SU-DHL-6 (cell line): ENCODE measurements around the gene FBXL12.

Experiments used
- H2AFZ ChIP-seq: fragments of 200-600 bp; sonication (generic); 2 replicates; pipeline ENCODE4 v1.6.1; 2014; ENCODE audit warnings: low read depth, mild to moderate bottlenecking, moderate library complexity, mixed read lengths, antibody characterized with exemption, low read length; ENCODE audit not compliant: severe bottlenecking
- H3F3A ChIP-seq: fragments of 200-600 bp; shearing (Covaris generic); 2 replicates; pipeline ENCODE4 v1.6.0; 2016; ENCODE audit warnings: antibody characterized with exemption, mild to moderate bottlenecking; ENCODE audit not compliant: insufficient read depth
- H3K27ac ChIP-seq: fragments of 200-600 bp; sonication (generic); 2 replicates; pipeline ENCODE4 v1.5.1; 2016; ENCODE audit warnings: low read depth, mild to moderate bottlenecking, low read length, moderate library complexity, mixed read lengths
- H3K27me3 ChIP-seq: fragments of 200-600 bp; sonication (generic), shearing (Covaris generic); 2 replicates; pipeline ENCODE4 v1.6.0; 2014; ENCODE audit warnings: mild to moderate bottlenecking, low read length
- H3K36me3 ChIP-seq: fragments of 200-600 bp; sonication (generic); 2 replicates; pipeline ENCODE4 v1.6.1; 2014; ENCODE audit warnings: mild to moderate bottlenecking, low read length, mixed read lengths
- H3K4me2 ChIP-seq: fragments of 300-600, 200-600 bp; shearing (Covaris generic), sonication (generic); 2 replicates; pipeline ENCODE4 v1.6.0; 2014; ENCODE audit warnings: low read length, low read depth, mild to moderate bottlenecking; ENCODE audit not compliant: poor library complexity, severe bottlenecking
- H3K4me3 ChIP-seq: fragments of 200-600 bp; sonication (generic); 2 replicates; pipeline ENCODE4 v1.5.1; 2014; ENCODE audit warnings: antibody characterized with exemption, low read length, mild to moderate bottlenecking, mixed read lengths; ENCODE audit not compliant: insufficient read depth, poor library complexity, severe bottlenecking
- H3K79me2 ChIP-seq: fragments of 200-600 bp; sonication (generic); 2 replicates; pipeline ENCODE4 v1.6.1; 2014; ENCODE audit warnings: mild to moderate bottlenecking, low read length, moderate library complexity; ENCODE audit not compliant: insufficient read depth
- H3K9ac ChIP-seq: fragments of 200-600 bp; sonication (generic); 2 replicates; pipeline ENCODE4 v1.7.0; 2014; ENCODE audit warnings: mild to moderate bottlenecking, low read length
- H3K9me2 ChIP-seq: fragments of 200-600 bp; sonication (generic); replicated peaks from 2 replicates; pipeline ENCODE4 v1.6.1; 2014; ENCODE audit warnings: low read length; ENCODE audit not compliant: insufficient read depth
- H3K9me3 ChIP-seq: fragments of 200-600 bp; sonication (generic); 2 replicates; pipeline ENCODE4 v1.6.1; 2014; ENCODE audit warnings: low read length, mixed read lengths; ENCODE audit not compliant: insufficient read depth
- H4K20me1 ChIP-seq: fragments of 200-600 bp; sonication (generic); 2 replicates; pipeline ENCODE4 v1.6.1; 2014; ENCODE audit warnings: low read depth, mild to moderate bottlenecking, antibody characterized with exemption, low read length, moderate library complexity, mixed read lengths
- CTCF ChIP-seq: fragments of 200-600 bp; sonication (generic); IDR thresholded peaks from one replicate; pipeline ENCODE4 v1.5.1; 2017; ENCODE audit warnings: antibody characterized with exemption, mild to moderate bottlenecking, low read length, moderate library complexity; ENCODE audit not compliant: insufficient read depth, poor library complexity, severe bottlenecking
- EZH2phosphoT487 ChIP-seq: fragments of 200-600 bp; sonication (generic), shearing (Covaris generic); conservative IDR thresholded peaks from 2 replicates; pipeline ENCODE4 v1.6.1; 2018; ENCODE audit warnings: mild to moderate bottlenecking, antibody characterized with exemption, low read length, moderate library complexity, mixed read lengths

The FBXL12 gene

GRCh38 chr19:9836021-9836420 lies 17.1 kb upstream of the FBXL12 start:
- H3K27me3 ChIP-seq, result no peaks in the 10 kb centered on the region
- H3F3A ChIP-seq, result peaks cover 6% of the 10 kb centered on the region
- H3K4me3 ChIP-seq, result peak overlapping the region; percentile 60
- peak overlapping the region; percentile 92 for H3K4me2 ChIP-seq
- no peaks in the 10 kb centered on the region for H3K9me2 ChIP-seq
- no peaks in the 10 kb centered on the region for H4K20me1 ChIP-seq
- peak overlapping the region; percentile 82 for H3K9ac ChIP-seq
- no peak overlapping the region for H3K27ac ChIP-seq
- H3K9me3 ChIP-seq, result no peaks in the 10 kb centered on the region
- peaks cover 16% of the 10 kb centered on the region; the same call in 1 of the 2 replicates for H3K79me2 ChIP-seq
- no peaks in the 10 kb centered on the region; the same call in 1 of the 2 replicates for H3K36me3 ChIP-seq
- no peak overlapping the region for H2AFZ ChIP-seq
- no peak for TF ChIP-seq EZH2phosphoT487
- no peak for TF ChIP-seq CTCF

GRCh38 chr19:9835507-9835949 lies 16.6 kb upstream of the FBXL12 start:
- Histone ChIP-seq H2AFZ (peak overlapping the region; percentile 9), H3K9ac (peak overlapping the region; percentile 82), H4K20me1 (no peaks in the 10 kb centered on the region), H3F3A (peaks cover 6% of the 10 kb centered on the region), H3K27me3 (no peaks in the 10 kb centered on the region), H3K4me3 (peak overlapping the region; percentile 60), H3K36me3 (no peaks in the 10 kb centered on the region; the same call in 1 of the 2 replicates), H3K9me3 (no peaks in the 10 kb centered on the region), H3K4me2 (peak overlapping the region; percentile 92), H3K9me2 (no peaks in the 10 kb centered on the region), H3K27ac (no peak overlapping the region), H3K79me2 (peaks cover 16% of the 10 kb centered on the region; the same call in 1 of the 2 replicates)
- TF ChIP-seq EZH2phosphoT487 (no peak), CTCF (no peak)

- H3K79me2 ChIP-seq, result peaks cover 20% of the 10 kb centered on the region; the same call in 1 of the 2 replicates
- peaks cover 6% of the 10 kb centered on the region for H3F3A ChIP-seq
- no peaks in the 10 kb centered on the region for H3K27me3 ChIP-seq
- H3K4me2 ChIP-seq, result peak within 1 kb of the TSS; percentile 92
- no peaks in the 10 kb centered on the region for H3K9me3 ChIP-seq
- H4K20me1 ChIP-seq, result no peaks in the 10 kb centered on the region
- H3K9ac ChIP-seq, result peak within 1 kb of the TSS; percentile 82
- no peaks in the 10 kb centered on the region; the same call in 1 of the 2 replicates for H3K36me3 ChIP-seq
- peak within 1 kb of the TSS; percentile 20 for H2AFZ ChIP-seq
- peak within 1 kb of the TSS; percentile 61 for H3K4me3 ChIP-seq
- H3K9me2 ChIP-seq, result no peaks in the 10 kb centered on the region
- TF ChIP-seq CTCF (no peak), EZH2phosphoT487 (no peak)
- 0 out of 2 replicates have a peak within 1 kb of the TSS, but pooled peaks have one; percentile 2 for H3K27ac ChIP-seq
These were observed 16.0 kb upstream of the FBXL12 start, which contains the start of gene PIN1 for GRCh38 chr19:9834726-9835506. Gene PIN1, plus strand, starts transcription at chr19:9835318. Its CDS starts 27 bp downstream, at chr19:9835345.
